GM19025 (cell line): ENCODE measurements around the gene RBMY1B.
"Not testable (repeated sequence)": the region's sequence is repeated elsewhere in the genome, so short reads cannot be mapped to it uniquely, and the experiment has no call there.

Experiments
- ATAC-seq: cut with Tn5 transposase; IDR thresholded peaks from one replicate; pipeline ENCODE4 v1.9.1; 2021; ENCODE audit warnings: mild to moderate bottlenecking, low read depth, moderate library complexity; ENCODE audit not compliant: unreplicated experiment

The RBMY1B gene

DNA sequence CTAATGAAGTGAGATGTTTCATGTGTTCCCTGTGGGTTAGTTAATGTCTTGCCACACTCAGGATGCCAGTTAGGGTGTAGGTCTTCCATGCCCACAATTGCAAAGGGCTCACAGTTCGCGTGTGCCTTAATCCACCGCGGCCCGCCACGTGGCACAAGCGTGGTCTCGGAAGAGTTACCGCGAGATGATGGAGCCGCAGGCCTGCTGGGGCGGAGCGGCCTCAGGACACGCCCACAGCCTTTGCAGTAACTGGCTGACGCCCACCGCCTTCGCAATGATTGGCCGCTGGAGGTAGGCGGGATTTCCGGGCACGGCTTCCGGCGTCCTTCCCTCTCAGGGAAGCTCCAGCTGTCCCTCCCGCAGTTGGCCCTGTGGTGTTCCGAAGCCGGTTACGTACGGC, at the start of gene RBMY1B:
Gene RBMY1B, plus strand, starts transcription at position 301 of the 400 bp plus-strand sequence. CDS start 2,013 bp downstream, outside the sequence.
- not testable (repeated sequence) for ATAC-seq

DNA sequence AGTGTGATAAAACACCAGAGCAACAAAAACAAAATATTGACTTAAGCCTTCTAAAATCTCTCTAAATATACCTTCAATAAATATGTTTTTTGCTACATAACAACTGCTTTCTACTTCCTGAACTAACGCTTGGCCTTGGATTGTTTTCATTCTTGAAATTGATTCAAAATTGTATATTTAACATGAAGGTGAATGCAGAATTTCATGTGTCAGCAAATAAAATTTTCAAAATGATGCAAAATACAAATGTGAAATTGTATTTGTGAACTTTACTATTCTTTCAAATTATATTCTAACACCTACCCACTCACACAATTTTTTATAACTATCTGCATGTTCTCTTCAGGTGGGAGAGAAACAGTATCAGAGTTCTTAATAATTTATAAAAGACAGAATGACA, 48.2 kb upstream of the RBMY1B start:
- not testable (repeated sequence) for ATAC-seq

DNA sequence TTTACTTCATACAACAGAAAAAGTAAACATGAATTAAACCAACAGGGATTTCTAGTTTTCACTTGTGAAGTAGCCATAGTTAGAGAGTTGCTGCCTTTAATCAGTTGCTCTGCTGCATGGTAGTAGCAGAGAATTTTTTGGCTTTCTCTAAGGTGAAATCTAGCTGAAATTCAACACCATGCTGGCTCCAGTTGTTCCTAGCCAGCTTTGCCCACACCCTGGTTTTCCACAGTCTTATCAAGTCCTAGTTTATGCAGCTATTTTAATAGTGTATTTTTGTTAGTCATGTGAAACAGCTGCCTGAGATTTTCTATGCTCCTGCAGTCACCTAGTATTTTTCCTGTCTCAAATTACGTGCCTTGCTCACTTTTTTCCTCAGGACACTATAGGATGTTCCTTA, 28.2 kb upstream of the RBMY1B start:
- no peak for ATAC-seq

GRCh38 chrY:21534579-21534978, 23.4 kb downstream of the RBMY1B start, which contains the start of gene RBMY1A1:
Gene RBMY1A1, plus strand, starts transcription at chrY:21534879. Its CDS starts 2,013 bp downstream, at chrY:21536892.
- not testable (repeated sequence) for ATAC-seq

GRCh38 chrY:21559316-21559984, 48.3 kb downstream of the RBMY1B start:
- ATAC-seq = not testable (repeated sequence)
